Left colon (tissue), 2 donors: ENCODE measurements around the gene KIF5B. TPM values are rescaled to one million over a fixed set of nuclear protein-coding genes. Genes with fewer than 3 reads are reported as not detected.
A peak's percentile ranks its signal among the peaks of the same experiment; 100 is the strongest.
"Not testable (repeated sequence)": the region's sequence is repeated elsewhere in the genome, so short reads cannot be mapped to it uniquely, and the experiment has no call there.

ENCODE experiments used
- ATAC-seq: fragments of 200-7000 bp; cut with Tn5 transposase; one replicate; pipeline ENCODE4 v1.9.1; 2020; ENCODE audit warnings: mild to moderate bottlenecking, moderate library complexity
- DNase-seq, 2 donors: peaks; one replicate each; pipeline ENCODE4 v3.0.0-alpha.2; 2020
- intact Hi-C, 2 donors: fragments of 100-400 bp; cut with DNase I in 1 of 2; cut with micrococcal nuclease in 1 of 2; formaldehyde crosslinking; loops; one replicate each; pipeline versions ENCODE4 v1.11.2 to v1.14.0; 2022; cut with DNase I, micrococcal nuclease
- long read RNA-seq: library from polyadenylated mRNA; unstranded; transcript quantifications from one replicate; pipeline ENCODE4 v2.0.0, GENCODE V29; 2021
- total RNA-seq, 2 donors: library from RNA; stranded (reverse); fragmentation: NEBNext Ultra II Directional; extraction: Animal tissue kit (Norgen Biotek cat#: 25700); gene quantifications; one replicate each; pipeline ENCODE4 v1.2.1, GENCODE V29; 2021
- donor health status: DM: no; HTN: no; CAD: no.
- donor health status: DM: yes; HTN: yes; CAD: no.

The KIF5B gene
- 100 to 1,000 TPM; 122 to 123 TPM for total RNA-seq
- long read RNA-seq, full-length matches to known transcripts, result 19 of 354 reads
- long read RNA-seq, partial matches to known transcripts, result 321 of 354 reads
- long read RNA-seq, other reads (novel, unspliced or antisense), result 14 of 354 reads

- DNase-seq, result peak; percentile 86 to 91
- ATAC-seq, result peak; percentile 84
- intact Hi-C loops, result no loop called here
Measured at GRCh38 chr10:32056136-32057035, at the start of gene KIF5B. Gene KIF5B (minus strand): TSS chr10:32056425. CDS start chr10:32055973, 452 bp downstream.

GRCh38 chr10:32105782-32106382 is 49.7 kb upstream of the KIF5B start:
- DNase-seq (no peak), ATAC-seq (peak; percentile 93)
- intact Hi-C loops, result no loop called here

GRCh38 chr10:32104622-32105509 is 48.6 kb upstream of the KIF5B start:
- intact Hi-C loops, result no loop called here
- DNase-seq, result no peak
- ATAC-seq, result peak; percentile 13

GRCh38 chr10:32104181-32104580 is 48.0 kb upstream of the KIF5B start:
- ATAC-seq (no peak), DNase-seq (no peak)
- intact Hi-C loops, result no loop called here

- no peak for ATAC-seq
- no peak for DNase-seq
- intact Hi-C loops, result no loop called here
Measured at GRCh38 chr10:32103721-32104120, 47.5 kb upstream of the KIF5B start.

GRCh38 chr10:32098566-32099259 is 42.5 kb upstream of the KIF5B start:
- intact Hi-C loops, ATAC-seq, DNase-seq: not testable (repeated sequence)

- intact Hi-C loops, result no loop called here
- DNase-seq (peak in 1 of 2 donors; percentile 31), ATAC-seq (peak; percentile 88)
Measured at GRCh38 chr10:32095116-32095733, 39.0 kb upstream of the KIF5B start.

GRCh38 chr10:32093650-32094049 is 37.4 kb upstream of the KIF5B start:
- no peak for DNase-seq
- ATAC-seq, result no peak
- intact Hi-C loops, result no loop called here

GRCh38 chr10:32091046-32091445 is 34.8 kb upstream of the KIF5B start:
- ATAC-seq (peak; percentile 80), DNase-seq (no peak)
- intact Hi-C loops, result no loop called here

- intact Hi-C loops, result no loop called here
- ATAC-seq (no peak), DNase-seq (no peak)
Measured at GRCh38 chr10:32084185-32084851, 28.1 kb upstream of the KIF5B start.

- intact Hi-C loops, result no loop called here
- no peak for DNase-seq
- ATAC-seq, result no peak
Measured at GRCh38 chr10:32077896-32078485, 21.8 kb upstream of the KIF5B start.

GRCh38 chr10:32073659-32074058 is 17.4 kb upstream of the KIF5B start:
- intact Hi-C loops, result no loop called here
- DNase-seq, result no peak
- peak; percentile 71 for ATAC-seq

- ATAC-seq (no peak), DNase-seq (no peak)
- intact Hi-C loops, result no loop called here
Measured at GRCh38 chr10:32073128-32073527, 16.9 kb upstream of the KIF5B start.

- DNase-seq, result no peak
- intact Hi-C loops, result no loop called here
- no peak for ATAC-seq
Measured at GRCh38 chr10:32072025-32072800, 16.0 kb upstream of the KIF5B start.

- intact Hi-C loops, result no loop called here
- ATAC-seq, result no peak
- no peak for DNase-seq
Measured at GRCh38 chr10:32070645-32071044, 14.4 kb upstream of the KIF5B start.

GRCh38 chr10:32068569-32068968 is 12.3 kb upstream of the KIF5B start:
- ATAC-seq, result no peak
- no peak for DNase-seq
- intact Hi-C loops, result no loop called here
